Testis (tissue), 3 donors: ENCODE measurements around the gene SLC38A3. TPM values are rescaled to one million over a fixed set of nuclear protein-coding genes. Genes with fewer than 3 reads are reported as not detected.

ENCODE experiments used
- DNase-seq: peaks from one replicate; pipeline ENCODE4 v3.0.0-alpha.2; 2019
- H3K27ac ChIP-seq, 2 donors: fragments of 200-600 bp; sonication (generic); one replicate each; pipeline ENCODE4 v1.5.1; 2019
- H3K27me3 ChIP-seq: fragments of 200-600 bp; sonication (generic); one replicate; pipeline ENCODE4 v1.5.1; 2019
- H3K36me3 ChIP-seq: fragments of 200-600 bp; sonication (generic); one replicate; pipeline ENCODE4 v1.5.1; 2017; ENCODE audit warnings: low read depth; ENCODE audit errors: missing control alignments
- H3K4me1 ChIP-seq: fragments of 200-600 bp; sonication (generic); one replicate; pipeline ENCODE4 v1.5.1; 2019
- H3K4me3 ChIP-seq, 2 donors: fragments of 200-600 bp; sonication (generic); one replicate each; pipeline ENCODE4 v1.5.1; 2017 to 2019
- H3K9me3 ChIP-seq: fragments of 200-600 bp; sonication (generic); one replicate; pipeline ENCODE4 v1.5.1; 2017
- CTCF ChIP-seq, 3 experiments: fragments of 450-650 bp in 2 of 3; fragments of 200-600 bp in 1 of 3; sonication (generic) in 1 of 3; IDR thresholded peaks; one replicate each; pipeline ENCODE4 v1.5.1; 2016 to 2019; ENCODE audit warnings: antibody characterized with exemption in 3 of 3, mild to moderate bottlenecking in 2 of 3, moderate library complexity in 1 of 3
- POLR2A ChIP-seq: fragments of 450-650 bp; IDR thresholded peaks from one replicate; pipeline ENCODE4 v1.6.1; 2017; ENCODE audit warnings: antibody characterized with exemption, mild to moderate bottlenecking, moderate library complexity
- WGBS, 2 donors: methylation state at CpG; one replicate each; pipeline ENCODE4 v1.1.5; 2018; 5-methylcytosine and 5-hydroxymethylcytosine counted together
- intact Hi-C: fragments of 100-400 bp; cut with DNase I; formaldehyde crosslinking; loops from one replicate; pipeline ENCODE4 v1.15.1; 2023; ENCODE audit warnings: low total_unique reads
- polyA plus RNA-seq: library from polyadenylated mRNA; stranded (reverse); fragments of 350-450 nt; fragmentation: Illumina TruSeq; extraction: RNeasy Lipid Tissue Mini Kit (QIAGEN cat#74804); gene quantifications from one replicate; pipeline ENCODE4 v1.2.3, GENCODE V29; 2014; ENCODE audit warnings: low read depth, low replicate concordance; ENCODE audit not compliant: insufficient read depth
- total RNA-seq, 2 donors: library from RNA; depleted of rRNA; stranded (reverse); fragments of >200 nt; gene quantifications; one replicate each; pipeline ENCODE4 v1.2.3, GENCODE V29; 2016

Gene SLC38A3
- total and polyA plus RNA-seq, 3 donors from 2014 or later: 3.4 to 5.4 (median 4.3) TPM

DNA sequence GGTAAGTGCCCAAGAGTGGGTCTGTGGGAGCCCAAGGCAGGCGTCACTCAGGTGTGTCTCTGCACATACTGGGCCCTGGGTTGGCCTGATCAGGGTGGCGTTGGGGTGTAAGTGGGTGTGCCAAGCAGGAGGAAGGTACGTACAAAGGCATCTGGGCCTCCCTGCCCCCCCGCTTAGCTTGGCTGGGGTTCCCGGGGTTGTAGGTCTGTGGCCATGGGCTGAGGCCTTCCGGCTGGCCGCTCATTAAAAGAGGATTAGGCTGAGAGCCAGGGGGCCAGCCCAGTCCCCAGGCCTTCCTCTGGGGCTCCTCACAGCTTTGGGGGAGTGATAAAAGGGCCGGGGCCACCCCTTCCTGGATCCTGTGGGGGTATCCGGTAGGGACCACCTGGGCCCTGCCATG, 36.7 kb upstream of the SLC38A3 start:
- Histone ChIP-seq H3K9me3 (no peaks in the 10 kb centered on the region), H3K4me3 (no peak overlapping the region), H3K27ac (no peak overlapping the region), H3K27me3 (no peaks in the 10 kb centered on the region), H3K4me1 (peaks cover 25% of the 10 kb centered on the region), H3K36me3 (no peaks in the 10 kb centered on the region)
- WGBS, 2 donors: 67 to 75% methylated on average over 1 to 9 of the region's 9 CpGs
- no peak for DNase-seq
- intact Hi-C loops: no loop called here
- TF ChIP-seq CTCF (IDR thresholded peaks at IDR 0.05) (no peak), POLR2A (no peak)

GRCh38 chr3:50168791-50169190, 36.3 kb upstream of the SLC38A3 start:
- no peaks in the 10 kb centered on the region for H3K9me3 ChIP-seq
- no peak for TF ChIP-seq POLR2A
- no peak for TF ChIP-seq CTCF (IDR thresholded peaks at IDR 0.05)
- H3K4me3 ChIP-seq: no peak overlapping the region
- H3K36me3 ChIP-seq: no peaks in the 10 kb centered on the region
- no peak overlapping the region for H3K27ac ChIP-seq
- 85 to 92% methylated on average over 2 to 6 of the region's 6 CpGs for WGBS, 2 donors
- intact Hi-C loops: no loop called here
- DNase-seq: no peak
- H3K27me3 ChIP-seq: no peaks in the 10 kb centered on the region
- H3K4me1 ChIP-seq: peaks cover 25% of the 10 kb centered on the region

DNA sequence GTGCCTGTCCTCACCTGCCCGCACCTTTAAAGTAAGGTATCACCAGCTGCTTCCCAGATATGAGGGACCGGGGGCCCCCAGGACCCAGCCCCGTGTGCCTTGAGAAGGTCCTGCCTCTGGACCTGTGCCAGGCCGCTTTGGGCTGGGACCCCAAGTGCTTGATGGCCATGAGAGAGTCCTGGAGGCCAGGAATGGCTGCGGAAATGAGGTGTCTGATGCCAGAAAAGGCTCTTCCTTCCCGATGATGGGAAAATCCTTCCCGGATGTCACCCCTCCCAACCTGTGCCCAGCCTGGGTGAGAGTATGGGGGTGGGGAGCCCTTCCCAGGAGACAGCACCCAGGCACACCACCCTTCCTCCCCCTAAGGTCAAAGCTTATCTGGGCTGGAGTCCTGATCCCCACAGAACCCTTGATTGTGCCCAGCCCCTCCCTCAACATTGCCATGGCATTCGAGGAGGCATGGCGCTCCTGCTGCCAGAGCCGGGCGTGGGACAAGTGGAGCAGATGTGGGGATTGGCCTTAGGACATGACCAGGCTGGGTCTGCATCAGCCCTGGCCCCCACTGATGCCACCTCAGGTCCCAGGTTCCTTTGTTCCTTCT, 35.7 kb upstream of the SLC38A3 start:
- TF ChIP-seq CTCF (IDR thresholded peaks at IDR 0.05) (no peak), POLR2A (no peak)
- 91% methylated on average over 11 of the region's 11 CpGs; no CpG with 5 or more reads in 1 of the 2 donors for WGBS, 2 donors
- Histone ChIP-seq H3K4me1 (peaks cover 20% of the 10 kb centered on the region), H3K27ac (no peak overlapping the region), H3K9me3 (no peaks in the 10 kb centered on the region), H3K27me3 (no peaks in the 10 kb centered on the region), H3K4me3 (no peak overlapping the region), H3K36me3 (no peaks in the 10 kb centered on the region)
- intact Hi-C loops: no loop called here
- DNase-seq: no peak

GRCh38 chr3:50169858-50170257, 35.2 kb upstream of the SLC38A3 start:
- Histone ChIP-seq H3K27ac (no peak overlapping the region), H3K27me3 (no peaks in the 10 kb centered on the region), H3K4me3 (no peak overlapping the region), H3K9me3 (no peaks in the 10 kb centered on the region), H3K4me1 (peaks cover 19% of the 10 kb centered on the region), H3K36me3 (no peaks in the 10 kb centered on the region)
- 83% methylated on average over 1 of the region's 1 CpG; no CpG with 5 or more reads in 1 of the 2 donors for WGBS, 2 donors
- intact Hi-C loops: no loop called here
- DNase-seq: no peak
- no peak for TF ChIP-seq POLR2A
- no peak for TF ChIP-seq CTCF (IDR thresholded peaks at IDR 0.05)

DNA sequence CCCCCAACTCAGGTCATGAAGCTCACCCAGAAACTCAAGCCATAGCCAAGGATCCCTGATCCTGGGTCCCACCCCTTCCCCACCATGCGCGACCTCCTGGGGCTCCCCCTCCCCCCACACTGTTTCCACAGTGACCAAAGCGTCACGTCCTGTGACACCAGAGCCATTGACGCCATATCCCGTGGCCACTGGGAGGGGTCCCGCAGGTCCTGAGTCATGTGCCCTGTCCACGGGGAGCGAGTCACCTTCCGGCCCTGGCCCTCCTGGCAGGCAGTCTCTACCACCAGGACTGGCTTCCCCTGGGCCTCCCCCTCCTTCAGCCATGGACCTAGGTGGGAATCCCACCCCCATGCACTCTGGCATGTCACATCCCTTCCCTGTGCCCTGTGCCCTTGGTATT, 34.4 kb upstream of the SLC38A3 start:
- intact Hi-C loops: no loop called here
- Histone ChIP-seq H3K9me3 (no peaks in the 10 kb centered on the region), H3K4me1 (peaks cover 12% of the 10 kb centered on the region), H3K4me3 (no peak overlapping the region), H3K27ac (no peak overlapping the region), H3K36me3 (no peaks in the 10 kb centered on the region), H3K27me3 (no peaks in the 10 kb centered on the region)
- DNase-seq: no peak
- TF ChIP-seq CTCF (IDR thresholded peaks at IDR 0.05): no peak
- TF ChIP-seq POLR2A: no peak
- WGBS, 2 donors: 71 to 84% methylated on average over 9 to 10 of the region's 10 CpGs
